B cell (primary cell): ENCODE results near the gene NT5DC4.

Source experiments
- CTCF ChIP-seq: fragments of 200-600 bp; IDR thresholded peaks from one replicate; pipeline ENCODE4 v1.8.0; 2022; ENCODE audit warnings: antibody characterized with exemption, mild to moderate bottlenecking
- EZH2 ChIP-seq: IDR thresholded peaks from 2 replicates; pipeline ENCODE4 v1.6.1; 2012; ENCODE audit warnings: borderline replicate concordance, low read depth, mild to moderate bottlenecking, moderate library complexity, low read length; ENCODE audit not compliant: insufficient read depth, poor library complexity, severe bottlenecking

- TF ChIP-seq EZH2 (no peak), CTCF (no peak)
Measured at GRCh38 chr2:112774536-112775285, 53.9 kb downstream of the NT5DC4 start.
